ENCODE results near the gene LRBA.

Gene LRBA

GRCh38 chr4:150884625-150885024 is 130.5 kb downstream of the LRBA start:
- Histone ChIP-seq H3K9me2 (replicated peaks; ENCODE audit: insufficient read depth, low read length) (no peaks in the 10 kb centered on the region), H3F3A (ENCODE audit: insufficient read depth, low read length) (no peaks in the 10 kb centered on the region), H2AFZ (ENCODE audit: low read length) (no peak overlapping the region), H4K20me1 (ENCODE audit: insufficient read depth, low read length) (no peaks in the 10 kb centered on the region), H3K27me3 (replicated peaks; ENCODE audit: insufficient read depth, low read length) (no peaks in the 10 kb centered on the region), H3K36me3 (replicated peaks; ENCODE audit: insufficient read depth, low read length) (no peaks in the 10 kb centered on the region), H3K79me2 (ENCODE audit: low read length) (no peaks in the 10 kb centered on the region), H3K4me3 (ENCODE audit: low read length) (no peak overlapping the region), H3K9ac (ENCODE audit: low read length) (no peak overlapping the region), H3K27ac (ENCODE audit: low read length) (no peak overlapping the region), H3K4me2 (ENCODE audit: low read depth, low read length) (no peak overlapping the region), H3K4me1 (ENCODE audit: low read length) (no peaks in the 10 kb centered on the region), H3K9me3 (replicated peaks; ENCODE audit: insufficient read depth, low read length) (no peaks in the 10 kb centered on the region)
- DNase-seq = no peak
- TF ChIP-seq EZH2phosphoT487 (IDR thresholded peaks at IDR 0.05; ENCODE audit: low read length) (no peak), EZH2 (optimal IDR thresholded peaks at IDR 0.05; ENCODE audit: low read depth, low read length) (no peak), CTCF (IDR thresholded peaks at IDR 0.05; ENCODE audit: low read length) (no peak)

- no peak overlapping the region for H3K4me3 ChIP-seq (ENCODE audit: low read length)
- TF ChIP-seq EZH2phosphoT487 (IDR thresholded peaks at IDR 0.05; ENCODE audit: low read length) (no peak), CTCF (IDR thresholded peaks at IDR 0.05; ENCODE audit: low read length) (no peak), EZH2 (optimal IDR thresholded peaks at IDR 0.05; ENCODE audit: low read depth, low read length) (no peak)
- no peak overlapping the region for H3K27ac ChIP-seq (ENCODE audit: low read length)
- H2AFZ ChIP-seq (ENCODE audit: low read length) = no peak overlapping the region
- no peak overlapping the region for H3K9ac ChIP-seq (ENCODE audit: low read length)
- H3K9me2 ChIP-seq (replicated peaks; ENCODE audit: insufficient read depth, low read length) = no peaks in the 10 kb centered on the region
- H4K20me1 ChIP-seq (ENCODE audit: insufficient read depth, low read length) = no peaks in the 10 kb centered on the region
- no peak overlapping the region for H3K4me2 ChIP-seq (ENCODE audit: low read depth, low read length)
- no peaks in the 10 kb centered on the region; the same call in 1 of the 2 replicates for H3K79me2 ChIP-seq (ENCODE audit: low read length)
- no peaks in the 10 kb centered on the region for H3K4me1 ChIP-seq (ENCODE audit: low read length)
- H3K9me3 ChIP-seq (replicated peaks; ENCODE audit: insufficient read depth, low read length) = no peaks in the 10 kb centered on the region
- no peaks in the 10 kb centered on the region for H3K36me3 ChIP-seq (replicated peaks; ENCODE audit: insufficient read depth, low read length)
- H3F3A ChIP-seq (ENCODE audit: insufficient read depth, low read length) = no peaks in the 10 kb centered on the region
- no peak for DNase-seq
- H3K27me3 ChIP-seq (replicated peaks; ENCODE audit: insufficient read depth, low read length) = no peaks in the 10 kb centered on the region
These were observed 139.7 kb downstream of the LRBA start for GRCh38 chr4:150875367-150875766.

GRCh38 chr4:150874338-150875226 is 140.5 kb downstream of the LRBA start:
- no peak overlapping the region for H3K9ac ChIP-seq (ENCODE audit: low read length)
- H3K4me3 ChIP-seq (ENCODE audit: low read length) = no peak overlapping the region
- H3K9me2 ChIP-seq (replicated peaks; ENCODE audit: insufficient read depth, low read length) = no peaks in the 10 kb centered on the region
- no peaks in the 10 kb centered on the region; the same call in 1 of the 2 replicates for H3K79me2 ChIP-seq (ENCODE audit: low read length)
- H3F3A ChIP-seq (ENCODE audit: insufficient read depth, low read length) = no peaks in the 10 kb centered on the region
- no peaks in the 10 kb centered on the region for H3K36me3 ChIP-seq (replicated peaks; ENCODE audit: insufficient read depth, low read length)
- H3K4me1 ChIP-seq (ENCODE audit: low read length) = no peaks in the 10 kb centered on the region
- no peak for DNase-seq
- no peak overlapping the region for H2AFZ ChIP-seq (ENCODE audit: low read length)
- no peaks in the 10 kb centered on the region for H3K9me3 ChIP-seq (replicated peaks; ENCODE audit: insufficient read depth, low read length)
- no peak for TF ChIP-seq CTCF (IDR thresholded peaks at IDR 0.05; ENCODE audit: low read length)
- no peak for TF ChIP-seq EZH2phosphoT487 (IDR thresholded peaks at IDR 0.05; ENCODE audit: low read length)
- no peak for TF ChIP-seq EZH2 (optimal IDR thresholded peaks at IDR 0.05; ENCODE audit: low read depth, low read length)
- no peak overlapping the region for H3K27ac ChIP-seq (ENCODE audit: low read length)
- H3K27me3 ChIP-seq (replicated peaks; ENCODE audit: insufficient read depth, low read length) = no peaks in the 10 kb centered on the region
- no peak overlapping the region for H3K4me2 ChIP-seq (ENCODE audit: low read depth, low read length)
- H4K20me1 ChIP-seq (ENCODE audit: insufficient read depth, low read length) = no peaks in the 10 kb centered on the region

Measured in MM.1S (cell line).